ENCODE data around the gene IFT88.
A peak's percentile ranks its signal among the peaks of the same experiment; 100 is the strongest.

Gene IFT88

DNA sequence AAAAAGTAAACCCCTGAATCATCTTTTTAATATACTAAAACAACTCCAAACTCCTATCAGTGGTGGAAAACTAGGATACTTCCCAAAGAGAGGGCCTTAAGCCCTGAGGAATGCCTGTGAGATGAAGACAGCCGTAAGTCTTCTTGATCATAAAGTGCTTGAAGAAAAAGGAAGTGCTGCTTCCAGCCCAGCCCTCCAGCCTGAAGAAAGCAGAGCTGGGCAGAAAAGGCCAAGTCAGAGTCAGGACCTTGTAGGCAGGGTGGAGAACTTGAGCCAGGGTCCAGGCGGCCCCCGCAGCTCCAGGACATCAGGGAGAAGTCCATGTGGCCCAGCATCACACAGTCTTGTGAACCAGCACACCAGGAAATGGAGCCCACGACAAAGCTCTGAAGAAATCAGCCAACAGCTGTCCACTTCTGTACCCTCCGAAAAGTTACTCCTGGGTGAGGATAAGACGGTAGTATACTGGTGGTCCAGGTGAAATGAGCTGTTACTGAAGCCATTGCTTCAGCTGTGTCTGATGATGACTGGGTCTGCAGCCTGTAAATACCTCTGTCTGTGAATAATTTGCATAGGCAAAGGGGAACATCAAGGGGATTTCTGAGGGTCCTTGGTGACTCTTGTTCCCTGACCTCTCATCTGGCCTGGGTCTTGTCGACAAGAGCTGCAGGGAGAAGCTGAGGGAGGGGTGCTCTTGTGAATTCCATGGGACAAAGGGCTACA lies 22.6 kb upstream of the IFT88 start:
- H3K27me3 ChIP-seq (ENCODE audit: control insufficient read depth in 1 of 2, insufficient read depth in 2 of 2, low read length in 2 of 2) = no peaks in the 10 kb centered on the region
- H3K27ac ChIP-seq (ENCODE audit: low read depth, low read length) = no peak overlapping the region
- no peaks in the 10 kb centered on the region for H3K9me3 ChIP-seq (ENCODE audit: low read length)
- no peak overlapping the region for H3K9ac ChIP-seq (ENCODE audit: low read length)
- H3K36me3 ChIP-seq (ENCODE audit: insufficient read depth, low read length) = no peaks in the 10 kb centered on the region
- no peaks in the 10 kb centered on the region for H3K4me1 ChIP-seq (ENCODE audit: insufficient read depth, low read length)
- no peak overlapping the region for H3K4me3 ChIP-seq (ENCODE audit: low read depth in 1 of 2, low read length in 2 of 2)

GRCh38 chr13:20546556-20546955 lies 20.4 kb upstream of the IFT88 start:
- no peak overlapping the region for H3K9ac ChIP-seq (ENCODE audit: low read length)
- no peak overlapping the region for H3K27ac ChIP-seq (ENCODE audit: low read depth, low read length)
- no peaks in the 10 kb centered on the region for H3K4me1 ChIP-seq (ENCODE audit: insufficient read depth, low read length)
- no peaks in the 10 kb centered on the region for H3K27me3 ChIP-seq (ENCODE audit: control insufficient read depth in 1 of 2, insufficient read depth in 2 of 2, low read length in 2 of 2)
- no peaks in the 10 kb centered on the region for H3K36me3 ChIP-seq (ENCODE audit: insufficient read depth, low read length)
- no peaks in the 10 kb centered on the region for H3K9me3 ChIP-seq (ENCODE audit: low read length)
- H3K4me3 ChIP-seq (ENCODE audit: low read depth in 1 of 2, low read length in 2 of 2) = no peak overlapping the region

DNA sequence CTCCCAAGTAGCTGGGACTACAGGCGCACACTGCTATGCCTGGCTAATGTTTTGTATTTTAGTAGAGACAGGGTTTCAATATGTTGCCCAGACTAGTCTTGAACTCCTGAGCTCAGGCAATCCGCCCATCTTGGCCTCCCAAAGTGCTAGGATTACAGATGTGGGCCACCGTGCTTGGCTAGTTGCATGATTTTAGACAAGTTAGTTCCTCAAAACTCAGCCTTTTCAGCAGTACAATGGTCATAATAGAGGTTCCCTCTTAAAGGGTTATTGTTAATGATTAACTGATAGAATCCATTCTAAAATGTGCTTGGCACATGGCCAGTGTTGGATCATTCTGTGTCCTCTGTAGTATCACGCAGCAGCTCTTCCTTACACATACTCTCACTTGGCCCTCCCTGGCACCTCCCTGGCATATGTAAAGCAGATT lies 19.5 kb upstream of the IFT88 start:
- Histone ChIP-seq H3K27me3 (ENCODE audit: control insufficient read depth in 1 of 2, insufficient read depth in 2 of 2, low read length in 2 of 2) (no peaks in the 10 kb centered on the region), H3K4me1 (ENCODE audit: insufficient read depth, low read length) (no peaks in the 10 kb centered on the region), H3K4me3 (ENCODE audit: low read depth in 1 of 2, low read length in 2 of 2) (no peak overlapping the region), H3K36me3 (ENCODE audit: insufficient read depth, low read length) (no peaks in the 10 kb centered on the region), H3K9ac (ENCODE audit: low read length) (no peak overlapping the region), H3K27ac (ENCODE audit: low read depth, low read length) (no peak overlapping the region), H3K9me3 (ENCODE audit: low read length) (no peaks in the 10 kb centered on the region)

DNA sequence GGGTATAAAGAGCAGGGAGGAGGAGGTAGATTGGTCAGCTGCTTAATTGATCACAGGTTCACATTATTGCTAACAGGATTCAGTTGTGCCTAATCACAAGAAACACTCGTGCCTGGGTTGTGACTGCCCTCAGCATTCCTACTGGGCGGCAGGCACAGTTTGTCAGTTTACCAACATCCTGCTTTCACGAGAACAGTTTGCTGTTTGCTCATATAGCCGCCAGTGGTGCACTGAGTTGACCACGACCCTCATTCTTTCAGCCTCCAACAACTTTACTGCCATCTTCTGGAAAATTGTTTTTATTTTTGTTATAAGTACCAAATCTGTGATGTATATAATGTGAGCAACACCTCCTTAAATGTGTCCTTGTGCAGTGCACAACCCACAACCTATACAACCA lies 16.2 kb upstream of the IFT88 start:
- Histone ChIP-seq H3K27ac (ENCODE audit: low read depth, low read length) (no peak overlapping the region), H3K4me3 (ENCODE audit: low read depth in 1 of 2, low read length in 2 of 2) (no peak overlapping the region), H3K9ac (ENCODE audit: low read length) (no peak overlapping the region), H3K27me3 (ENCODE audit: control insufficient read depth in 1 of 2, insufficient read depth in 2 of 2, low read length in 2 of 2) (no peaks in the 10 kb centered on the region), H3K36me3 (ENCODE audit: insufficient read depth, low read length) (no peaks in the 10 kb centered on the region), H3K4me1 (ENCODE audit: insufficient read depth, low read length) (no peaks in the 10 kb centered on the region), H3K9me3 (ENCODE audit: low read length) (no peaks in the 10 kb centered on the region)

DNA sequence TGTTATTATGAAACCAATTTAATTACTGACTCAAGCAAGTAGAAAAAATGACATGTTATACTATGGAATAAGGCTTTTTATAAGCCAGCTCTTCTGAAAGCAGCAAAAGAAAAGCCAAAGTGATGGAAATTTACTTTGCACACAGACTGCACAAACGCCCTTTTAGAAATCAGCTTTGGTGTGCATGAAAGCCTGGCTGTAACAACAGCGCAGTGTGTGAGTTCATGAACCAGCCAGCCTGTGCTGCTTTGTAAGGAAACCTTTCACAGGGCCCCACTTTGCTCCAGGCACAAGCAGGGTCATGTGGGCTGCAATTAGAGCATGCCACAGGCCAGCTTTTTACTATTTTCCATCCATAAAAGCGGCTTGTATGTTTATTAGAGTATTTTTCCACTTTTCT lies 13.6 kb upstream of the IFT88 start:
- H3K9me3 ChIP-seq (ENCODE audit: low read length) = no peaks in the 10 kb centered on the region
- H3K4me3 ChIP-seq (ENCODE audit: low read depth in 1 of 2, low read length in 2 of 2) = no peak overlapping the region
- no peak overlapping the region for H3K27ac ChIP-seq (ENCODE audit: low read depth, low read length)
- H3K36me3 ChIP-seq (ENCODE audit: insufficient read depth, low read length) = no peaks in the 10 kb centered on the region
- no peaks in the 10 kb centered on the region for H3K27me3 ChIP-seq (ENCODE audit: control insufficient read depth in 1 of 2, insufficient read depth in 2 of 2, low read length in 2 of 2)
- H3K9ac ChIP-seq (ENCODE audit: low read length) = no peak overlapping the region
- no peaks in the 10 kb centered on the region for H3K4me1 ChIP-seq (ENCODE audit: insufficient read depth, low read length)

- Histone ChIP-seq H3K4me3 (ENCODE audit: low read depth in 1 of 2, low read length in 2 of 2) (no peak overlapping the region), H3K36me3 (ENCODE audit: insufficient read depth, low read length) (no peaks in the 10 kb centered on the region), H3K27me3 (ENCODE audit: control insufficient read depth in 1 of 2, insufficient read depth in 2 of 2, low read length in 2 of 2) (no peaks in the 10 kb centered on the region), H3K9ac (ENCODE audit: low read length) (no peak overlapping the region), H3K4me1 (ENCODE audit: insufficient read depth, low read length) (no peaks in the 10 kb centered on the region), H3K9me3 (ENCODE audit: low read length) (no peaks in the 10 kb centered on the region), H3K27ac (ENCODE audit: low read depth, low read length) (no peak overlapping the region)
Observed at GRCh38 chr13:20558982-20559381, 8.0 kb upstream of the IFT88 start.

DNA sequence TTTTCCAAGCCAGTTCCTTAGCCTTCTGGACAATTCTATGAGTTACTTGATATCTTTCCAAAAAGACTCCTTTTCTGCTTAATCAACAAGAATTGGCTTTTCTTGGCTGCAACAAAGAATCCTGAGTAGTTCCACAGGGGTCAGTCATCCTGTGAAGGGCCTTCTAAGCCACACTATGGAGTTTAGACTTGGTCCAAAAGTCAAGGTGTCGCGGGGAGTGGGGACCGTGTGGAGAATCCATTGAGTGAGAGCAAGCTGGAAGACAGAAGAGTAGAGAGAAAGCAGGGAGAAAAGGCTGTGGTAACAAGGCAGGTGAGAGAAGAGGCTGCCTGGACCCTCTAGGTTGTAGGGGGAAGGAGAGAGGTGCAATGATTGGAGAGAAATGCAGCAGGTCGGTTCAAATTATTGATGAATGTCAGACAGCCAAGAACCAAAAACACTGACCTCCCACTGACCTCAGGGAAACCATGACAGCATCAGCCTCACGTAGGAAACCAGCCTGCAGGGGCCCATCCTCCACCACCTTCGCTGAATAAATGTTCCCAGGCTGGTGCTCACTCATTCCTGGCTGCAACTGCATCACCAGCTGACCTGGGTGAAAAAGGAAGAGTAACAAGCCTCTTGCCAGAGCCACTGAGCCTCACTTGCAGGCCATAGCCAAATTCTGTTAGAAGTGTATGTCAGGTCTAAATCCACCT lies 7.1 kb upstream of the IFT88 start:
- H3K4me3 ChIP-seq (ENCODE audit: low read depth in 1 of 2, low read length in 2 of 2) = no peak overlapping the region
- no peaks in the 10 kb centered on the region for H3K9me3 ChIP-seq (ENCODE audit: low read length)
- H3K27me3 ChIP-seq (ENCODE audit: control insufficient read depth in 1 of 2, insufficient read depth in 2 of 2, low read length in 2 of 2) = no peaks in the 10 kb centered on the region
- no peaks in the 10 kb centered on the region for H3K4me1 ChIP-seq (ENCODE audit: insufficient read depth, low read length)
- no peak overlapping the region for H3K9ac ChIP-seq (ENCODE audit: low read length)
- H3K36me3 ChIP-seq (ENCODE audit: insufficient read depth, low read length) = no peaks in the 10 kb centered on the region
- no peak overlapping the region for H3K27ac ChIP-seq (ENCODE audit: low read depth, low read length)

- no peaks in the 10 kb centered on the region for H3K27me3 ChIP-seq (ENCODE audit: control insufficient read depth in 1 of 2, insufficient read depth in 2 of 2, low read length in 2 of 2)
- H3K9me3 ChIP-seq (ENCODE audit: low read length) = no peaks in the 10 kb centered on the region
- no peak overlapping the region for H3K27ac ChIP-seq (ENCODE audit: low read depth, low read length)
- H3K4me1 ChIP-seq (ENCODE audit: insufficient read depth, low read length) = no peaks in the 10 kb centered on the region
- no peak overlapping the region for H3K9ac ChIP-seq (ENCODE audit: low read length)
- H3K4me3 ChIP-seq (ENCODE audit: low read depth in 1 of 2, low read length in 2 of 2) = no peak overlapping the region
- H3K36me3 ChIP-seq (ENCODE audit: insufficient read depth, low read length) = no peaks in the 10 kb centered on the region
Observed at GRCh38 chr13:20561741-20562140, 5.2 kb upstream of the IFT88 start.

- Histone ChIP-seq H3K27me3 (ENCODE audit: control insufficient read depth in 1 of 2, insufficient read depth in 2 of 2, low read length in 2 of 2) (no peaks in the 10 kb centered on the region), H3K27ac (ENCODE audit: low read depth, low read length) (no peak overlapping the region), H3K9me3 (ENCODE audit: low read length) (no peaks in the 10 kb centered on the region), H3K4me1 (ENCODE audit: insufficient read depth, low read length) (peaks cover 10% of the 10 kb centered on the region), H3K4me3 (ENCODE audit: low read depth in 1 of 2, low read length in 2 of 2) (no peak overlapping the region), H3K9ac (ENCODE audit: low read length) (no peak overlapping the region), H3K36me3 (ENCODE audit: insufficient read depth, low read length) (no peaks in the 10 kb centered on the region)
Observed at GRCh38 chr13:20565115-20565736, 1.7 kb upstream of the IFT88 start.

DNA sequence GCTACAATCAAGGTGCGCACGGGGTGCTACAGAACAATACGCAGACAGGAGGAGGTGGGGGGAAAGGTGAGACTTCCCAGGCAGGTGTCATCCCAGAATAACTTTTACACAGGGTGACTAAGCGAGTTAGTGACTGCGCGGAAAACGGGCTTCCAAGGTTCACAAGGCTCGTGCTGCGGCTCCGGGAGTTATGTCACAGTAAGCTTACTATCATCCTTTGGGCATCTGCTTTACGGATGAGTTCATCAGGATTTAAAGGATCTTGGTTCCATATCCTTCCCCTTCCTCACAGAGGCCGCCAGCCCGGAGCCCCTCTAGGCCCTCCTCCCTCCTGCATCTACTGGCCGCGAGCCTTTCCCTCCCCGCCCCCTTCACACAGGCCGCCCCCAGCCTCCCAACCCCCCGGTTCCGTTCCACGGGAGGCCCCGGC lies 474 bp upstream of the IFT88 start:
- Histone ChIP-seq H3K4me1 (ENCODE audit: insufficient read depth, low read length) (peaks cover 10% of the 10 kb centered on the region), H3K9me3 (ENCODE audit: low read length) (no peaks in the 10 kb centered on the region), H3K27ac (ENCODE audit: low read depth, low read length) (peak overlapping the region; percentile 67), H3K27me3 (ENCODE audit: control insufficient read depth in 1 of 2, insufficient read depth in 2 of 2, low read length in 2 of 2) (no peaks in the 10 kb centered on the region), H3K36me3 (ENCODE audit: insufficient read depth, low read length) (no peaks in the 10 kb centered on the region), H3K4me3 (ENCODE audit: low read depth in 1 of 2, low read length in 2 of 2) (peak overlapping the region; percentile 70 to 84), H3K9ac (ENCODE audit: low read length) (peak overlapping the region; percentile 80)

GRCh38 chr13:20567881-20568528 lies 1.0 kb downstream of the IFT88 start:
- H3K4me1 ChIP-seq (ENCODE audit: insufficient read depth, low read length) = peaks cover 10% of the 10 kb centered on the region
- H3K27ac ChIP-seq (ENCODE audit: low read depth, low read length) = peak overlapping the region; percentile 67
- no peaks in the 10 kb centered on the region for H3K9me3 ChIP-seq (ENCODE audit: low read length)
- H3K27me3 ChIP-seq (ENCODE audit: control insufficient read depth in 1 of 2, insufficient read depth in 2 of 2, low read length in 2 of 2) = no peaks in the 10 kb centered on the region
- H3K9ac ChIP-seq (ENCODE audit: low read length) = peak overlapping the region; percentile 81
- H3K4me3 ChIP-seq (ENCODE audit: low read depth in 1 of 2, low read length in 2 of 2) = peak overlapping the region; percentile 7 to 84
- H3K36me3 ChIP-seq (ENCODE audit: insufficient read depth, low read length) = no peaks in the 10 kb centered on the region

Measured in muscle layer of colon (tissue), 2 donors.